T-helper 2 cell treated with Interferon-gamma antibody and Interleukin-4, amounts not matched to agents 100 ng/mL and 5 ng/mL, for 36 hours (primary cell): ENCODE measurements around the gene CCR3. TPM values are rescaled to one million over a fixed set of nuclear protein-coding genes. Genes with fewer than 3 reads are reported as not detected.

Source experiments
- intact Hi-C: fragments of 100-400 bp; cut with micrococcal nuclease; formaldehyde crosslinking; loops from one replicate; pipeline ENCODE4 v1.15.1; 2023
- total RNA-seq: library from RNA; stranded (reverse); gene quantifications from 2 replicates; pipeline ENCODE4 v1.2.3, GENCODE V29; 2022

Gene CCR3
- 0.16 and 0.27 TPM in 2 replicates for total RNA-seq

GRCh38 chr3:46242120-46242519, at the start of gene CCR3:
Gene CCR3, plus strand, starts transcription at chr3:46242460. Its CDS starts 22,699 bp downstream, at chr3:46265159.
- intact Hi-C loops, result no loop called here

- intact Hi-C loops, result no loop called here
Measured at GRCh38 chr3:46192939-46193338, 49.3 kb upstream of the CCR3 start.

DNA sequence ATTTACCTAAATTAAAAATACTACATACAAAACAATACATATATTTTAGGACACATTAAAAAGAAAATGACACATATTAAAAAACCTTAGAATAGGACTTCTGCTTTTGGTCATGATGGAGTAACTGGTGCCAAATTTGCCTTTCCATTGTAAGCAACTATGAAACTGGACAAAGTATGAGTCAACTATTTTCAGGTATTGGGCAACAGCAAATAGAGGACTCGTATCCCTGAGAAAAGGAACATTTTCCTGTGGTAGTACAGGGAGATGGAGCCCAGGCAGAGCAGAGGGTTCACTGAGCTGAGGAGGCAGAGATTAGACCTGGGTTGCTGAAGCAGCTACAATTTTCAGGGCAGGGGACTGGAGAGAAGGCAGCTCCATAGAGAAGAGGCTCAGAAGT, 48.8 kb upstream of the CCR3 start:
- intact Hi-C loops, result no loop called here

GRCh38 chr3:46194868-46195553, 47.2 kb upstream of the CCR3 start:
- intact Hi-C loops, result no loop called here

- intact Hi-C loops, result no loop called here
Measured at GRCh38 chr3:46196261-46196957, 45.9 kb upstream of the CCR3 start.

DNA sequence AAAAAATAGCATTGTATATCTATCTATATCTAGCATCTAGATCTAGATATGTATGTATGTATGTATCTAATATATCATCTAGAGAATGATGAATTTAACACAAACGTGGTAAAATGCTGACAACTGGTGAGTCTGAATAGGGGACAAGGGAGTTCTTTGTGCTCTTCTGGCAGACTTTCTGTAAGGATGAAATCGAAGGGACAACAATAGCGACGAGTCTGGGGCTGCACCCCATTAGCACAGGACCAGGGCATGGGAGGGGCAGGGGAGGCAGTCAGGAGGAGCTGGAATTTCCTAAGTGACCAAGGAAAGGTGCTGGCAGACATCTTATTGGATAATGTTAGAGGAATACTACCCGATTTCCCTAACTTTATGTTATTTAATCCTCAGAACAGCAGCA, 42.0 kb upstream of the CCR3 start:
- intact Hi-C loops, result loop anchor here (10.0 kb wide), 1 partner anchor 255 kb away; the partner anchor contains the start of gene CXCR6

DNA sequence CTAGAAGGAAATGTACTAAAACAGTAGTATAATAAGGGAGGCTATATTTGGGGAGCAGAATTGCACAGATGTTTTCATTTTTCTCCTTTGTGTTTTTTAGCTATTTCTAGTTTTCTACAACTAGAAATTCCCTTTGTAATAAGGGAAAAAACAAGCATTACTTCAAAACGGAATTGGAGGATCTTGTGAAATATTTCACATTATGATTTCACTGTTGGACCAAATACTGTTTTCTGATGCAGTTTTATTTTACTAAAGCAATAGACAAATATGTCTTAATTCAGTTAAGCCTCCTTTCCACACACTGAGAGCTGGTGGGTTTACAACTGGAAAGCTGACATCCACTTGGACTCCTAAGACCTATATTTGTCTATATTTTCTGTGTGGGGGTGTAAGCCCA, 41.5 kb upstream of the CCR3 start:
- intact Hi-C loops, result loop anchor here (10.0 kb wide), 1 partner anchor 256 kb away; the partner anchor contains the start of gene CXCR6

- intact Hi-C loops, result loop anchor here (10.0 kb wide), 1 partner anchor 258 kb away; the partner anchor contains the start of gene CXCR6
Measured at GRCh38 chr3:46202535-46202934, 39.7 kb upstream of the CCR3 start.

- intact Hi-C loops, result loop anchor here (10.0 kb wide), 1 partner anchor 259 kb away; the partner anchor contains the start of gene CXCR6
Measured at GRCh38 chr3:46203681-46204080, 38.6 kb upstream of the CCR3 start.

- intact Hi-C loops, result loop anchor here (5.0 to 10.0 kb wide), 2 partner anchors 108 to 261 kb away; partner anchors contain the start of gene CXCR6
Measured at GRCh38 chr3:46205286-46205960, 36.8 kb upstream of the CCR3 start.

DNA sequence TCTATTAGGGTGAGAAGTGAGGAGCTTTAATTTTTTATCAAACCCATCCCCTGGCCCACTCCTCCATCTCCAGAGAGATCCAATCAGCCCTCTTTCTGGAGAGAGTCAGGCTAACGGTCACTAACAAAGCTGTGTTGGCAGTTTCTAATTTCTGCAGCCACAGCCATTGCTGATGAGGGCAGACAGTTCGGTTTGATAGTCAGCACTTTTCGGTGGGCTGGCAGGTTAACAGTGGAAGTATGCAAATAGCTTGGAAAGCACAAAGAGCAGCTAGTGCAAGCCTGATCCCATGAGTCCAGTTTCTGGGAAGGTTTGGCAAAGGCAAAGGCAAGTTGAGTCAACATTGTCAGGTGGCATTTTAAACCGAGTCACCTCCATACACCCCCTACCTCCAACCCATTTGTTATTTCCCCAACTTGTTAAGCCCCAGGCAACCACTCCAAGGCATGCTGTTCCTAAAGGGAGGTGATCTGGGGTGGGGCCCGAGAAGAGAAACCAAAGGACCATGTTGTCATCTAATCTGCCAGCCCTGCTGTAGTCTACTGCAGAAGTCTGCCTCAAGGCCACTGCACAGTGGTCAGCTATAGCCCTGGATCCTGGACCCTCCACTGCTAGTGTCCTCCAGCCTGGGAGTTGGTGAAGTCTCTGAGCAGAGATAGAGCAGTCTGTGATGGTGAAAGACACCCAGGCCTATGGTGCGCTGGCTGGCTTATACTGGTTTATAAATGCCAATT, 35.8 kb upstream of the CCR3 start:
- intact Hi-C loops, result loop anchor here (5.0 to 10.0 kb wide), 2 partner anchors 109 to 262 kb away; partner anchors contain the start of gene CXCR6

GRCh38 chr3:46207514-46207913, 34.7 kb upstream of the CCR3 start:
- intact Hi-C loops, result loop anchor here (5.0 to 10.0 kb wide), 2 partner anchors 110 to 263 kb away; partner anchors contain the start of gene CXCR6

GRCh38 chr3:46208167-46208704, 34.0 kb upstream of the CCR3 start, which contains the start of gene CCR1:
Gene CCR1, minus strand, starts transcription at chr3:46208313. Its CDS starts 4,000 bp downstream, at chr3:46204313.
- intact Hi-C loops, result loop anchor here (2.0 to 10.0 kb wide), 3 partner anchors 111 to 263 kb away; partner anchors contain the start of genes CCR5 and CXCR6

GRCh38 chr3:46209053-46209452, 33.2 kb upstream of the CCR3 start:
- intact Hi-C loops, result loop anchor here (2.0 to 10.0 kb wide), 3 partner anchors 112 to 264 kb away; partner anchors contain the start of genes CCR5 and CXCR6

DNA sequence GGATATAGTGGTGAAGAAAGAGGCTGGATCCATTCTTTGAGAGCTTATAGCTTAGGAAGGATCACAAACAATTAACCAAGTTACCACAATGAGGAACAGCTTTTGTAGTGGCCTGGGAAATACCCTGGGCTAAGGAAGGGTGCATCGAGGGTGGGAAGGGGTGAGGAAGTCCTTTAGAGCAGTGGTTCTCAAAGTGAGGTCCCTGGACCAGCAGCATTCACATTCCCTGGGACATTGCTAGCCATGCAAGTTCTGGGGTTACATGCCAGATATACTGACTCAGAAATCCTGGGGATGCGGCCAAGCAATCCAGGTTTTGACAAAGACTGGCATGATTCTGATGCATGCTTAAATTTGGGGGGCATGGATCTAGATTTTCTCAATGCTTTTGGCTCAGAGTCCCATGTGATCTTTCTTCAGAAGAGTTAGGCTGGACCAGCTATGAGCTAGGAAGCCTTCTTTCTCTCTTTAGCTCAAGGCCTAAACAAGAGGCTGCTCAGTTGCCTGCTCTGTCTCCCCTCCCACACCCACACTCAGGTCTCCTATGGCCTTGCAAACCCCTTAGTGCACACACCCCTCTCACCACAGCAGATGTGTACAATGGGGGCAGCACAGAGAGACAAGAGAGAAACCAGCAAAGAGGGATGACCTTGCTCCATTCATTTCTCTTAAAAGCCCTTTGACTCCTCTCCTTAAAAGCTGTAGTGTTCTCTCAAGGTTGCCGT, 32.4 kb upstream of the CCR3 start:
- intact Hi-C loops, result loop anchor here (2.0 to 10.0 kb wide), 4 partner anchors 67 to 265 kb away; partner anchors contain the start of genes CCR5 and CXCR6

GRCh38 chr3:46212101-46212500, 30.2 kb upstream of the CCR3 start:
- intact Hi-C loops, result loop anchor here (5.0 kb wide), 1 partner anchor 65 kb away; no protein-coding TSS in a partner anchor

- intact Hi-C loops, result loop anchor here (5.0 kb wide), 1 partner anchor 64 kb away; no protein-coding TSS in a partner anchor
Measured at GRCh38 chr3:46213201-46213600, 29.1 kb upstream of the CCR3 start.

DNA sequence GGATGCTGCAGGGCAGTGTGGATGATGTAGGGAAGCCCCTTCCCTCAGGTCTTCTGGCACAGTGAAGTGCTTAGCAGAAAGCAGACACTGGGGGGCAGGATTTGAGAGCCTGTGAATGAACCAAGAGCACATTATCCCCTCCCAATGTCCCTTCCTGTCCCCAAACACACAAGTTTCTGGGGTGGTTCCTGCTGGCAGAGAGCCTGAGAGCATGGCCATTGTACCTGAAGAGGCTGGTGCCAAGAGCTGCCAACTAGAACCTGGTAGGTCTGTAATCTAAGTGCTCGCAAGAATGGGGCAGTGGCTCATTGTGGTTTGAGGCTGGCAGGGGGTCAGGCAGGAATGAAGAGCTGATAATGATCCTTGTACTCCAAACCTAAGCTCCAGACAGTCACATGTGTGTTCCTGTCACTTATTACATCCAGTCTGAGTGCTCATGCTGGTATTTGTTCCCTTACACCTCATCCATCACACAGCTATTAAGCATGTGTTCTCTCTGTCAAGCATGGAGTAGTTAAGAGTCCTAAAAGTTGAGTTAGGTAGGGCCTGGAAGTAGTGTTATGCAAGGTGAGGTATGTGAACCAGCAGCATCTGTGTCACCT, 27.4 kb upstream of the CCR3 start:
- intact Hi-C loops, result loop anchor here (5.0 kb wide), 1 partner anchor 62 kb away; no protein-coding TSS in a partner anchor
